HK-2 (cell line): ENCODE results near the gene ASB18.
"Not testable (repeated sequence)": the region's sequence is repeated elsewhere in the genome, so short reads cannot be mapped to it uniquely, and the experiment has no call there.

Experiments
- DNase-seq: peaks from one replicate; pipeline ENCODE4 v3.0.0-alpha.2; 2018; ENCODE audit not compliant: unreplicated experiment

ASB18 gene, protein sequence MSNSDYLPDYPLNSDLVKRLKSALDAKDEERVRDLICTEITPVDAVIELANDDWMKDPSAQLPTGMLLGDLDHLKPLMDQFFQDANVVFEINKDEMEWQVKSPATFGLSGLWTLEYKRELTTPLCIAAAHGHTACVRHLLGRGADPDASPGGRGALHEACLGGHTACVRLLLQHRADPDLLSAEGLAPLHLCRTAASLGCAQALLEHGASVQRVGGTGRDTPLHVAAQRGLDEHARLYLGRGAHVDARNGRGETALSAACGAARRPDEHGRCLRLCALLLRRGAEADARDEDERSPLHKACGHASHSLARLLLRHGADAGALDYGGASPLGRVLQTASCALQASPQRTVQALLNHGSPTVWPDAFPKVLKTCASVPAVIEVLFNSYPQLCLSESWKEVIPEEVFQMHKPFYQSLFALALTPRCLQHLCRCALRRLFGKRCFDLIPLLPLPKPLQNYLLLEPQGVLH

GRCh38 chr2:236264256-236264655, at the start of gene ASB18:
Gene ASB18, minus strand, starts transcription at chr2:236264406. Its CDS starts 61 bp downstream, at chr2:236264345.
- DNase-seq, result no peak

GRCh38 chr2:236311286-236311685, 47.1 kb upstream of the ASB18 start:
- DNase-seq, result no peak

DNA sequence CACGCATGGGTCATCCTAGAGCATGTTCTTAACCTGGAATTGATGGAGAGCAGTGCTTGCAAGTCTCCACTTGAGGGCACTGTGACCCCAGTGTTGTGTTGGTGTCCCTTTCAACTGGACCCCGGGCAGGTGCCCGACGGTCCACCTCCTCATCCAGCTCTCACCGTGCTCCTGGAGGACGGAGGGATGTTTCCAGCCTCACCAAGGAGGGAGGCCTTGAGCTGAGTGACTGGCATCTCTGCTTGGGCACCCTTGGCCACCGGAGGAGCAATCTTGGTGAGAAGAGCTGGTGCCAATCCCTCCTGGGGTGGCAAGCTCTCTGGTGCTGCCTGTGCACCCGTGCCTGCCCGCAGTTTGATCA, 45.4 kb upstream of the ASB18 start:
- no peak for DNase-seq

DNA sequence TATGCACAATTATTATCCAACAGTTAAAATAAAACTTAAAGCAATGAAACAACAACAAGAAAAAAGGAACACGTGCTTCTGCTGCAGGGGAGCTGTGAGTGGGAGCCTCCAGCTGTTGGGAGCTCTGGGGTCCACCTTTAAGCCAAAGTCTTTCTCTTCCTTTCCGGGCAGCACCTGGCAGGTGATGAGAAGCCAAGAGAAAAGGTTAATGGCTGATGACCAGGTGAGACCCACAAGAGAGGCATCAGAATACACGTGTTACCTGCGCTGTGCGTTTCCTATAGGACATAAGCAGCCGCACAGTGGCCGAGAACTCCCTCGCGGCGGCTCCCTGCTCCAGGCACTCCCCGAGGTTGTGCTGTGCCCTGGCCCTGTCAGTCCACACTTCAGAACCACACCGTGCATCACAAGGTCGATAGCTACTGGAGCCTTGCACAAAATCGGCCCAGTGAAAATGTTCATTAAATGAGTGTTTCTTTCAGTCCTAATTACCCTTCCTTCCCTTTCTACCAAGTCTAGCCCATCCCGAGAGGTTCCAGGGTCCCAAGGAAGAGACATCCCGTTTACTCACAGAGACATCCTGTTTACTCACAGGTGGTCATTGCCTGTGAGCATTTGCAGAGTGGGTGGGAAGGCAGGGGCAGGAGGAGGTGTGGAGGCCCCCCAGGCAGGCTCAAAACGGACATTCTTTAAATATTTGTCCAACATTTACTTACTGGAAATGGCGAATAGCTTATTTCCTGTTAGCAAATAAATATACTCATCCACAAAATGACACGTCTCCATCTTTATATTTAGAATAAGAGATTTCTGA, 44.9 kb upstream of the ASB18 start:
- no peak for DNase-seq

- DNase-seq, result no peak
These were observed 43.4 kb upstream of the ASB18 start for GRCh38 chr2:236307641-236308040.

DNA sequence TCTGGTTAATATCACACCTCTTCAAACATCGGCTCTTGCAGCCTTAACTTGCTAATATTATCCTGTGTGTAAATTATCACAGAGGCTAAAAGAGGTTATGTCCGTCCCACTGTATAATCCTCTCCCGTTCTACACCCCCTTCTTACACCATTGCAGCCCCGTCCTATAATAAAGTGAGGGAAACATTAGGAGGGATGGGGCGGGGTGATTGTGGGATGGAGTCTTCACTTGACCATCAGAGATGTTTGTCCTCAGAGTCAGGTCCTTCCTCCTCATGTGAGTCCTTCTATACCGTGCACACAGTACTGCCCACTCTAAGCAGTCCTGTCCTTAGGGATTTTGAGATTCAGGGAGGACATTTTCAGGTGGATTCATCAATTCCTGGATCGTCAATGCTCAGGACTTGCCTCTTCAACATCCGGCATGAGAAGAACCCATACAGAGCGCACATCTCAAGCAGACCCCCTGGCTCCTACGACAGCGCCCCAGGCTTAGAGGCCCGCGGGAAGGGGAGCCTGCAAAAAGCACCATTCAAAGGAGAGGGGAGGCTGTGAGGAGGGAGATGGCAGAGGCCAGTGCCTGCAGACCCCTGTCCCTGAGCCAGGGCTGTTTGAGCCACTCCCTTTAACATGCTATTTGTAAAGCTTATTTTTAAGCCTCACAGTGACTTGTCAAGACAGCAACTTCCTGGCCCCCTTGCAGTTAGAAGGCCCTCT, 42.8 kb upstream of the ASB18 start:
- no peak for DNase-seq

GRCh38 chr2:236305964-236306605, 41.9 kb upstream of the ASB18 start:
- no peak for DNase-seq

DNA sequence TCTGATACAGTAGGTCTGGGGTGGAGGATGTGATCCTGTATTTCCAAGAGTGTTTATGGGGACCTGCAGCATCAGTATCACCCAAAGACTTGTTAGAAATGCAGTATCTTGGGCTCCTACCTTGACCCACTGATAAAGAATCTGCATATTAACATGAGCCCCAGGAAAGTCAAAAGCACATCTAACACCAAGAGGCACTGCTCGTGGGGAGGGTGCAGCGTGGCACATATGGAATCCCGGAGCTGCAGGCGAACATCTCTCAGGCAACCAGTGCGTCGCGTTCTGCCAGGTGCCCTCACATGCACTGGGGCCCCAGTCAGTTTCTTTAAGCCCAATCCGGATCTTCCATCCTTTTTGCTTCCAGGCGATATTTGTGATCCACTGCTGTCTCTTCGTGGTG, 41.3 kb upstream of the ASB18 start:
- DNase-seq, result no peak

DNA sequence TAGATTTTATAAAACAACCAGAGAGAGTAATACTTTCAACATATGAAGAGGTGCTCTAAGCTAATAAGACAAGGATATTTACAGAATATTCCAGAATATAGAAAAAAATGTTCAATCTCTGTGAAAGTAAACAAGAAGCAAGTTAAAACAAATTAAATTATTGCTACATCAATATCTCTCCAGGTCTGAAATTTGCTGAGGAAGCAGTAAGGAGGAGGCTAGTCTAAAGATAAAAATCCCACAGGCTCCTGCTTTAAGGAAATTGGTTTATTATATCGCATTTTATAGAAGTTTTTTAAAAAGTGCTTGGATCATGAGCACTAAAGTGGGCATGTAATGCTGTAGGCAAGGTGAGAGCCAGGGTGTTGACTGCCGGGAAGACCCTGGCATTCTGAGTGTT, 39.7 kb upstream of the ASB18 start:
- no peak for DNase-seq

- no peak for DNase-seq
These were observed 38.3 kb upstream of the ASB18 start for GRCh38 chr2:236302555-236302954.

- DNase-seq, result no peak
These were observed 34.8 kb upstream of the ASB18 start for GRCh38 chr2:236298924-236299475.

DNA sequence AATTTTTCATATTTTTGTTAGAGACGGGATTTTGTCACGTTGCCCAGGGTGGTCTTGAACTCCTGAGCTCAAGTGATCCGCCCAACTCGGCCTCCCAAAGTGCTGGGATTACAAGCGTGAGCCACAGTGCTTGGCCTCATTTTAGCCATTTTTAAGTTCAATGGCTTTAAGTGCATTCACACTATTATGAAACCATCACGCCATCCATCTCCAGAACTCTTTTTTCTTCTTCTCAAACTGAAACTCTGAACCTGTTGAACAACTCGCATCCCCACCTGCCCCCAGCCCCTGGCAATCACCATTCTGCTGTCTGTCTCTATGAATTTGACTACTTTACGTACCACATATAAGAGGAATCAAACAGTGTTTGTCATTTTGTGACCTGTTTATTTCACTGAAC, 31.3 kb upstream of the ASB18 start:
- DNase-seq, result no peak

GRCh38 chr2:236294647-236295046, 30.4 kb upstream of the ASB18 start:
- DNase-seq, result no peak

DNA sequence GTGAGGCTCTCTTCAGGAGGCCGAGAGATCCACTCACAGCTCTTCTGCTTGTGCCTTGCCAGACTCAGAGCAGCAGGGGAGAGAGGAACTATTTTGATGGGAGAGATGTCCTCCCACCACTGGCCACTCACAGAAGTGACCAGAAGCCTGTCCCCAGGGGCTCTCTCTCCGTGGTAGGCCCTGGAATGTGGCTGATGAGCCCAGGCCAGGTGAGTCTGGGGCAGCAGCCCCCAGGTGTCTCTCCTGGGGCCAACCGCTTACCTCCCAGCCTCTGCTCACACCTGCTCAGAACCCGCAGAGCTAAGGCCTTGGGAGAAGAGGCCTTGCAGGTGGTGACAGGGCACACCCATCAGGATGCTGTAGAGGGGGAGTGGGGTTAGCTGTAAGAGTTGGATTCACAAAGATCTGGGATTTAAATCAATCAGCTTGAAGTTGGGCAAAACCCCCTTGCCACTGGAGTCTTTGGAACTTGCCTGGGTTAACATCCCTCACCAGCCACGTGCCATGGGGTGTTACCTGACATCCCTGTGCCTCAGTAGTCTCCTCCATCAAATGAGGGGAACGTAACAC, 29.1 kb upstream of the ASB18 start:
- DNase-seq, result no peak

DNA sequence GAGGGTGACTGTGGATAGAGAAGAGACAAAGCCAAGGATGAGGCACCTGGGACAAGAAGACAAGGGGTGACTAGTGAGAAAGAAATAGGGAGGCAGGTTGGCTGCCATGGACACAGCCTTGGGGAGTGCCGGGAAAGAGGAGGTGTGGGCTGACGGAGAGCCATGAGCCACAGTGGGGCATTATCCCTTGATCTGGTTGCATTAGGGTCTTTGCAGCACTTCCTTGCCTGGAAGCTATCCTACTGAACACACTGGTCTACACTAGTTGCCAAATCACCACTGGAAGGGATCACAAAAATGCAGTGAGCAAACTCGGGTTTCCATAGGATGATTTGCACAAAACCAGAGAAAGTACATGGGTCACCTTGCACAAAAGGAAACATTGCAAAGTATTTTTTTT, 27.7 kb upstream of the ASB18 start:
- no peak for DNase-seq

GRCh38 chr2:236291476-236291875, 27.3 kb upstream of the ASB18 start:
- DNase-seq, result no peak

DNA sequence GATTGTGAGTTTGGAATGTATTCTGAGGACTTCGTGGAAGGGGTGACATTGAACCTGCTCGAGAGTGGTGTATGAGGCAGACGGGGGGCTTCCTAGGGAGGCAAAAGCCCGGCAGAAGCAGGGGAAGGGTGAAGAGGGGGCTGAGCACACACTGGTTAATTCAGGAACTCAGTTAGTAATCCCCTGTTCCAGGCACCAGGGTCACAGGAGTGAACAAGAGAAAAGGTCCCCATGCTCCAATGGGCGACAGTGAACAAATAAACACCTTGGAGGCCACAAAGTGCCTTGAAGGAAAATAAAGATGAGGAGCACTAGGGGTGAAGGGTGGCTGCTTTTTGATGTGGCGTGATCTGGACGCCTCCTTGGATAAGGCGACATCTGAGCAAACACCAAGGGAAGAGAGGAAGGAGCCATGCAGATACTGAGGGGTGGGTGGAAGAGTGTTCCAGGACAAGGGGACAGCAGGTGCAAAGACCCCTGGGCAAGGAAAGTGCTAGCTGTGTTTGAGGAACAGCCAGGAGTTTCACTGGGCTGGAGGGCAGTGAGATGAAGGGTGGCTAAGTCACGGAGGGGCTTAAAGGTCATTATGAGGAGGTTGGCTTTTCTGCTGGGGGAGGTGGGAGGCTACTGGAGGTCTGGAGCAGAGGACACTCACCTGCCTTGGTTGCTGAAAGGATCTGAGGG, 26.7 kb upstream of the ASB18 start:
- DNase-seq, result no peak

DNA sequence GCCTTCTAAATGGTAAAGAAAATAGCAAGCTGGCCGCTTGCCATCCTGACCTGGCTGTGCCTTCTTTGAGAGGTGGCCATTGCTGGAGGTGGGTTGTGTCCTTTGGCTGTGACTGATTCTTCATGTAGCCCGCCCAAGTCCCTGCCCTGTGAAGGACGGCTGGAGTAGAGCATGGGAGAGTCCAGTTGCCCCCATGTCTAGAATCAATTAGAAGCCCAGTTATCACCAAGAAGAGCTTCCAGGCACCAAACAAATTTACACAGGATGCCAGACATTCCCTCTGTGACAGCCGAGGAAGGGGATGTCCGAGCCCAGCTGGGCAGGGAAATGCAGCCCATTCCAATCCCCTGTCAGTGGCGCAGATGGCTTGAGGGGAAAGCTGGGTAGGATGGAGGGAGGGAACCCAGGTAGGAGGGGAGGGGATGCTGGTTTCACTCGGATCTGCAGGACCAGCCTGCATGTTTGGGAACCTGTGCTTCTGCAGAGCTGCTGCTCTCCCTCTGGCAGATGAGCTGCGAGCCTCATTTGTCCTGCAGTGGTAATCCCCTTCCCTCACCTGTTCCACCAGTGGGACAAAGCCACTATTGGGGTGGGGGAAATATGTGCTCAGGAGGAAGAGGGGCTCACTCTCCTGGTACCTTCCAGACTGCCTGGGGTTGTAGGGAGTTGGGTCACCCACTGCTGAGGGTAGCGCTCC, 25.7 kb upstream of the ASB18 start:
- no peak for DNase-seq

DNA sequence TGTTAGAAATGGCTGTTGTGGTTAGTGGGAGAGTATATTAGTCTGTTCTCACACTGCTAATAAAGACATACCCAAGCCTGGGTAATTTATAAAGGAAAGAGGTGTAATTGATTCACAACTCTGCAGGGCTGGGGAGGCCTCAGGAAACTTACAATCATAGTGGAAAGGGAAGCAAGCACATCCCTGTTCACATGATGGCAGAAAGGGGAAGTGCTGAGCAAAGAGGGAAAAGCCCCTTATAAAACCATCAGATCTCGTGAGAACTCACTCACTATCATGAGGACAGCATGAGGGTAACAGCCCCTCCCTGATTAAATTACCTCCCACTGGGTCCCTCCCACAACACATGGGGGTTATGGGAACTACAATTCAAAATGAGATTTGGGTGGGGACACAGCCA, 24.2 kb upstream of the ASB18 start:
- not testable (repeated sequence) for DNase-seq

GRCh38 chr2:236287656-236288055, 23.4 kb upstream of the ASB18 start:
- DNase-seq, result no peak
